Measurements from ENCODE around the gene ITIH2.
"Not testable (repeated sequence)": the region's sequence is repeated elsewhere in the genome, so short reads cannot be mapped to it uniquely, and the experiment has no call there.

The ITIH2 gene

GRCh38 chr10:7696545-7696944 lies 6.6 kb upstream of the ITIH2 start:
- no peak for DNase-seq

GRCh38 chr10:7697426-7697825 lies 5.7 kb upstream of the ITIH2 start:
- no peak for DNase-seq

GRCh38 chr10:7700577-7701125 lies 2.5 kb upstream of the ITIH2 start:
- DNase-seq: no peak

- no peak for DNase-seq
Observed at GRCh38 chr10:7701158-7701742, 1.9 kb upstream of the ITIH2 start.

- no peak for DNase-seq
Observed at GRCh38 chr10:7702288-7702812, 766 bp upstream of the ITIH2 start.

- no peak for DNase-seq
Observed at GRCh38 chr10:7704071-7705016, 1.2 kb downstream of the ITIH2 start.

- DNase-seq: no peak
Observed at GRCh38 chr10:7705341-7705740, 2.2 kb downstream of the ITIH2 start.

GRCh38 chr10:7706534-7707073 lies 3.5 kb downstream of the ITIH2 start:
- DNase-seq: no peak

- no peak for DNase-seq
Observed at GRCh38 chr10:7707102-7707501, 4.0 kb downstream of the ITIH2 start.

- no peak for DNase-seq
Observed at GRCh38 chr10:7707858-7708622, 4.9 kb downstream of the ITIH2 start.

- DNase-seq: no peak
Observed at GRCh38 chr10:7708832-7709231, 5.7 kb downstream of the ITIH2 start.

GRCh38 chr10:7710446-7710845 lies 7.3 kb downstream of the ITIH2 start:
- no peak for DNase-seq

GRCh38 chr10:7711075-7711474 lies 8.0 kb downstream of the ITIH2 start:
- not testable (repeated sequence) for DNase-seq

- no peak for DNase-seq
Observed at GRCh38 chr10:7715515-7715914, 12.4 kb downstream of the ITIH2 start.

- DNase-seq: no peak
Observed at GRCh38 chr10:7717767-7718166, 14.7 kb downstream of the ITIH2 start.

- DNase-seq: no peak
Observed at GRCh38 chr10:7718685-7719084, 15.6 kb downstream of the ITIH2 start.

- DNase-seq: no peak
Observed at GRCh38 chr10:7720478-7720877, 17.4 kb downstream of the ITIH2 start.

GRCh38 chr10:7722927-7723529 lies 19.9 kb downstream of the ITIH2 start:
- no peak for DNase-seq

- no peak for DNase-seq
Observed at GRCh38 chr10:7734821-7735220, 31.7 kb downstream of the ITIH2 start.

- DNase-seq: no peak
Observed at GRCh38 chr10:7738536-7739407, 35.7 kb downstream of the ITIH2 start.

- no peak for DNase-seq
Observed at GRCh38 chr10:7744307-7744706, 41.2 kb downstream of the ITIH2 start.

All from CD4-positive, alpha-beta T cell treated with Interferon alpha-2 for 1 hour (primary cell).